SK-N-SH (cell line): Measurements from ENCODE around the gene BDKRB1. TPM values are rescaled to one million over a fixed set of nuclear protein-coding genes. Genes with fewer than 3 reads are reported as not detected.

Source experiments
- CTCF ChIA-PET: fragments of 300-600, 350-600 bp; formaldehyde crosslinking; extraction: SDS; loops from one replicate; lab custom pipeline; 2021; lab: Yijun Ruan, JAX
- POLR2A ChIA-PET: fragments of 350-600 bp; sonication (Branson Sonifier 250); formaldehyde crosslinking; extraction: SDS; loops from one replicate; lab custom pipeline; 2020; ENCODE audit warnings: antibody characterized with exemption, inconsistent platforms; lab: Yijun Ruan, JAX
- DNase-seq: peaks from one replicate; pipeline ENCODE4 v3.0.0; 2012
- H2AFZ ChIP-seq: fragments of 200-600 bp; sonication (generic); 2 replicates; pipeline ENCODE4 v1.8.1; 2016; ENCODE audit warnings: antibody characterized with exemption, mild to moderate bottlenecking, low read depth
- H3F3A ChIP-seq: fragments of 200-600 bp; sonication (generic); replicated peaks from 2 replicates; pipeline ENCODE3; 2016; ENCODE audit warnings: antibody characterized with exemption, mild to moderate bottlenecking; ENCODE audit not compliant: insufficient read depth
- H3K27ac ChIP-seq, 2 experiments: fragments of 200-500 bp in 1 of 2; fragments of 200-600 bp in 1 of 2; sonication (Bioruptor generic) in 1 of 2; sonication (generic), shearing (Covaris generic) in 1 of 2; 2 replicates each; pipeline versions ENCODE4 v1.5.1 to v1.6.1; 2014 to 2016; ENCODE audit warnings: low read depth in 2 of 2, inconsistent platforms in 1 of 2, low read length in 1 of 2, mild to moderate bottlenecking in 1 of 2, mixed read lengths in 1 of 2
- H3K27me3 ChIP-seq: fragments of 200-600 bp; sonication (generic), shearing (Covaris generic); 2 replicates; pipeline ENCODE4 v1.6.1; 2016; ENCODE audit warnings: mixed run types; ENCODE audit not compliant: insufficient read depth
- H3K36me3 ChIP-seq, 2 experiments: fragments of 200-500 bp in 1 of 2; fragments of 200-600 bp in 1 of 2; sonication (Bioruptor generic) in 1 of 2; sonication (generic) in 1 of 2; replicated peaks in 1 of 2; 2 replicates each; pipeline versions ENCODE3 to v1.5.1; 2014 to 2016; ENCODE audit warnings: low read length in 1 of 2, mild to moderate bottlenecking in 1 of 2; ENCODE audit not compliant: insufficient read depth in 2 of 2, control insufficient read depth in 1 of 2
- H3K4me1 ChIP-seq, 2 experiments: fragments of 200-500 bp in 1 of 2; fragments of 200-600 bp in 1 of 2; sonication (Bioruptor generic) in 1 of 2; sonication (generic), shearing (Covaris generic) in 1 of 2; 2 replicates each; pipeline versions ENCODE4 v1.5.1 to v1.6.1; 2014 to 2016; ENCODE audit warnings: low read depth in 1 of 2, low read length in 1 of 2, mixed run types in 1 of 2; ENCODE audit not compliant: insufficient read depth in 2 of 2, control insufficient read depth in 1 of 2
- H3K4me2 ChIP-seq: fragments of 200-600 bp; sonication (generic), shearing (Covaris generic); 2 replicates; pipeline ENCODE4 v1.6.1; 2017; ENCODE audit warnings: mixed run types
- H3K4me3 ChIP-seq, 2 experiments: fragments of 200-500 bp in 1 of 2; fragments of 200-600 bp in 1 of 2; sonication (Bioruptor generic) in 1 of 2; sonication (generic), shearing (Covaris generic) in 1 of 2; 2 replicates each; pipeline versions ENCODE4 v1.5.1 to v1.8.1; 2014 to 2016; ENCODE audit warnings: low read depth in 2 of 2, inconsistent platforms in 1 of 2, low read length in 1 of 2, mild to moderate bottlenecking in 1 of 2, mixed read lengths in 1 of 2, moderate library complexity in 1 of 2
- H3K79me2 ChIP-seq: fragments of 200-600 bp; sonication (generic); 2 replicates; pipeline ENCODE4 v1.8.1; 2017; ENCODE audit warnings: mild to moderate bottlenecking; ENCODE audit not compliant: insufficient read depth
- H3K9ac ChIP-seq: fragments of 200-600 bp; sonication (generic); 2 replicates; pipeline ENCODE4 v1.6.1; 2017; ENCODE audit warnings: mixed run types
- H3K9me2 ChIP-seq: fragments of 200-600 bp; sonication (generic); 2 replicates; pipeline ENCODE4 v1.6.1; 2017; ENCODE audit warnings: mixed run types
- H3K9me3 ChIP-seq: fragments of 200-600 bp; sonication (generic); 2 replicates; pipeline ENCODE4 v1.6.1; 2017; ENCODE audit warnings: mixed run types, mild to moderate bottlenecking, moderate library complexity
- H4K20me1 ChIP-seq: fragments of 200-600 bp; sonication (generic); 2 replicates; pipeline ENCODE4 v1.6.1; 2017; ENCODE audit warnings: mild to moderate bottlenecking, mixed run types; ENCODE audit not compliant: insufficient read depth
- CHD2 ChIP-seq: fragments of 150-350 bp; IDR thresholded peaks from 2 replicates; pipeline ENCODE4 v1.6.1; 2018; ENCODE audit warnings: low read length; ENCODE audit not compliant: partially characterized antibody
- EZH2phosphoT487 ChIP-seq: fragments of 200-600 bp; sonication (generic); IDR thresholded peaks from 2 replicates; pipeline ENCODE4 v1.6.1; 2017; ENCODE audit warnings: low read depth, mixed run types, mild to moderate bottlenecking, antibody characterized with exemption, moderate library complexity, borderline replicate concordance
- FOSL2 ChIP-seq: IDR thresholded peaks from 2 replicates; pipeline ENCODE4 v1.4.0; 2012; ENCODE audit warnings: low read depth, mild to moderate bottlenecking, moderate library complexity, borderline replicate concordance
- GABPA ChIP-seq: IDR thresholded peaks from 2 replicates; pipeline ENCODE4 v1.4.0; 2012; ENCODE audit warnings: low read depth, mild to moderate bottlenecking
- GATA2 ChIP-seq: sonication (generic); formaldehyde crosslinking; IDR thresholded peaks from 2 replicates; pipeline ENCODE4 v1.5.0; 2020; ENCODE audit warnings: mild to moderate bottlenecking, missing genetic modification reagents
- IRF3 ChIP-seq: fragments of 150-350 bp; IDR thresholded peaks from 2 replicates; pipeline ENCODE4 v1.6.1; 2016; ENCODE audit warnings: mild to moderate bottlenecking, low read depth, low read length
- PBX3 ChIP-seq: IDR thresholded peaks from 2 replicates; pipeline ENCODE4; 2012
- POLR2AphosphoS5 ChIP-seq: IDR thresholded peaks from 2 replicates; pipeline ENCODE4 v1.6.1; 2012; ENCODE audit warnings: low read depth, low read length
- RAD21 ChIP-seq: IDR thresholded peaks from 2 replicates; pipeline ENCODE4 v1.6.1; 2012; ENCODE audit warnings: mild to moderate bottlenecking, low read length
- RCOR1 ChIP-seq: fragments of 150-350 bp; IDR thresholded peaks from 2 replicates; pipeline ENCODE4 v1.6.1; 2017; ENCODE audit warnings: antibody characterized with exemption, low read length
- REST ChIP-seq: IDR thresholded peaks from 2 replicates; pipeline ENCODE4 v1.6.1; 2012; ENCODE audit warnings: mild to moderate bottlenecking, low read depth, low read length, moderate library complexity
- RFX5 ChIP-seq: IDR thresholded peaks from 2 replicates; pipeline ENCODE4 v1.6.1; 2012; ENCODE audit warnings: mild to moderate bottlenecking, improper control_type of control experiment, low read length
- RXRA ChIP-seq: IDR thresholded peaks from 2 replicates; pipeline ENCODE4 v1.4.0; 2012; ENCODE audit warnings: low read depth, mild to moderate bottlenecking, borderline replicate concordance
- SIN3A ChIP-seq: IDR thresholded peaks from 2 replicates; pipeline ENCODE4 v1.6.1; 2012; ENCODE audit warnings: low read depth, mild to moderate bottlenecking, low read length, moderate library complexity, borderline replicate concordance
- TAF1 ChIP-seq: IDR thresholded peaks from 2 replicates; pipeline ENCODE4 v1.6.1; 2012; ENCODE audit warnings: low read depth, mild to moderate bottlenecking, low read length, moderate library complexity, borderline replicate concordance
- USF2 ChIP-seq: fragments of 150-350 bp; IDR thresholded peaks from 2 replicates; pipeline ENCODE4 v1.6.1; 2017; ENCODE audit warnings: antibody characterized with exemption, low read length, low read depth, borderline replicate concordance
- YY1 ChIP-seq: IDR thresholded peaks from 2 replicates; pipeline ENCODE4 v1.4.0; 2012; ENCODE audit warnings: low read depth, mild to moderate bottlenecking
- whole genome bisulfite sequencing: methylation state at CpG from one replicate; pipeline ENCODE4 v1.1.6; 2017; ENCODE audit warnings: low lambda C conversion rate; 5-methylcytosine and 5-hydroxymethylcytosine counted together
- polyA plus RNA-seq, 3 experiments: library from polyadenylated mRNA; depleted of rRNA; stranded (reverse); fragments of >200 nt; gene quantifications; 2 replicates each; pipeline ENCODE4 v1.2.3, GENCODE V29; 2012
- TF ChIP-seq, protein P1 (sequence below): IDR thresholded peaks from 2 replicates; pipeline ENCODE4 v1.4.0; 2012; ENCODE audit warnings: low read depth, borderline replicate concordance
- TF ChIP-seq, protein P2 (sequence below): IDR thresholded peaks from 2 replicates; pipeline ENCODE4 v1.4.0; 2012; ENCODE audit warnings: low read depth, borderline replicate concordance
- TF ChIP-seq, protein P3 (sequence below): IDR thresholded peaks from 2 replicates; pipeline ENCODE4 v1.4.0; 2012; ENCODE audit warnings: low read depth

Gene BDKRB1
- polyA plus RNA-seq, 1 of the 3 experiments (the other 2 are of a cell fraction) = 14.4 TPM

DNA sequence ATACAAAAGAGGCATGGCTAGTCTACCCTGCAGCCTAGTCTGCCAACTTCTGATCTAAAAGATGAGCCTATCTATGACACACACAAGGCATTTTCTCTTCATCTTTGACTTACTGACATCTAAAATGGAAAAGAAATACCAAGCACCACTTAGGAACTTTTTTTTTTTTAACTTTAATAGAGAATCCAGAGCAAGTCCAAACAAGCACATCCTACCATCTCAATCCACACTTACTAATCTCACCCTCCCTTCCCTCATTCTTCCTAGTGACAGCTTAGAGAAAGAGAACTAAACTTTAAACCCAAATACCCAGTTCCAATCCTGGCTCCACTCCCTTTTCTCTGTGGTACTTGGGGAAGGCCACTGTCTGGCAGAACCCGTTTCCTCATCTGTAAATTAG is 31.8 kb downstream of the BDKRB1 start:
- Histone ChIP-seq H3K4me3 (no peak overlapping the region), H3K4me1 (peaks cover 0 to 34% of the 10 kb centered on the region in 2 experiments; a peak in 2 of 4 replicates), H2AFZ (no peak overlapping the region), H3K36me3 (peaks cover 14 to 60% of the 10 kb centered on the region in 2 experiments), H3K9ac (no peak overlapping the region), H3K79me2 (no peaks in the 10 kb centered on the region), H3K27ac (peak overlapping the region in 1 of 2 experiments; percentile 98; a peak in 2 of 4 replicates), H3K9me3 (no peaks in the 10 kb centered on the region), H4K20me1 (no peaks in the 10 kb centered on the region), H3F3A (peaks cover 5% of the 10 kb centered on the region), H3K27me3 (no peaks in the 10 kb centered on the region), H3K9me2 (no peaks in the 10 kb centered on the region), H3K4me2 (no peak overlapping the region)
- ChIA-PET CTCF (interaction anchor here (1.0 to 18.9 kb wide), 7 partner anchors 8 to 183 kb away, joined by 3 to 920 read pairs (median 11); partner anchors contain the start of gene AK7), POLR2A (no interaction called here)
- WGBS = 100% methylated on average over 1 of the region's 1 CpG
- no peak for DNase-seq
- TF ChIP-seq, protein P1, sequence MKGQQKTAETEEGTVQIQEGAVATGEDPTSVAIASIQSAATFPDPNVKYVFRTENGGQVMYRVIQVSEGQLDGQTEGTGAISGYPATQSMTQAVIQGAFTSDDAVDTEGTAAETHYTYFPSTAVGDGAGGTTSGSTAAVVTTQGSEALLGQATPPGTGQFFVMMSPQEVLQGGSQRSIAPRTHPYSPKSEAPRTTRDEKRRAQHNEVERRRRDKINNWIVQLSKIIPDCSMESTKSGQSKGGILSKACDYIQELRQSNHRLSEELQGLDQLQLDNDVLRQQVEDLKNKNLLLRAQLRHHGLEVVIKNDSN = no peak
- TF ChIP-seq USF2 (no peak), RAD21 (no peak), GATA2 (no peak), RXRA (no peak), PBX3 (no peak), SIN3A (no peak), TAF1 (no peak), REST (no peak), YY1 (no peak), FOSL2 (no peak), POLR2AphosphoS5 (no peak), CHD2 (no peak), RFX5 (no peak), RCOR1 (no peak), GABPA (no peak), IRF3 (no peak), EZH2phosphoT487 (no peak)
- TF ChIP-seq, protein P2, sequence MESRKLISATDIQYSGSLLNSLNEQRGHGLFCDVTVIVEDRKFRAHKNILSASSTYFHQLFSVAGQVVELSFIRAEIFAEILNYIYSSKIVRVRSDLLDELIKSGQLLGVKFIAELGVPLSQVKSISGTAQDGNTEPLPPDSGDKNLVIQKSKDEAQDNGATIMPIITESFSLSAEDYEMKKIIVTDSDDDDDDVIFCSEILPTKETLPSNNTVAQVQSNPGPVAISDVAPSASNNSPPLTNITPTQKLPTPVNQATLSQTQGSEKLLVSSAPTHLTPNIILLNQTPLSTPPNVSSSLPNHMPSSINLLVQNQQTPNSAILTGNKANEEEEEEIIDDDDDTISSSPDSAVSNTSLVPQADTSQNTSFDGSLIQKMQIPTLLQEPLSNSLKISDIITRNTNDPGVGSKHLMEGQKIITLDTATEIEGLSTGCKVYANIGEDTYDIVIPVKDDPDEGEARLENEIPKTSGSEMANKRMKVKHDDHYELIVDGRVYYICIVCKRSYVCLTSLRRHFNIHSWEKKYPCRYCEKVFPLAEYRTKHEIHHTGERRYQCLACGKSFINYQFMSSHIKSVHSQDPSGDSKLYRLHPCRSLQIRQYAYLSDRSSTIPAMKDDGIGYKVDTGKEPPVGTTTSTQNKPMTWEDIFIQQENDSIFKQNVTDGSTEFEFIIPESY = no peak
- TF ChIP-seq, protein P3, sequence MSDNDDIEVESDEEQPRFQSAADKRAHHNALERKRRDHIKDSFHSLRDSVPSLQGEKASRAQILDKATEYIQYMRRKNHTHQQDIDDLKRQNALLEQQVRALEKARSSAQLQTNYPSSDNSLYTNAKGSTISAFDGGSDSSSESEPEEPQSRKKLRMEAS = no peak
